OCI-LY1 (cell line): ENCODE measurements around the gene ST6GALNAC4.

Experiments
- H2AFZ ChIP-seq: fragments of 200-600 bp; sonication (generic), shearing (Covaris generic); 2 replicates; pipeline ENCODE4 v1.6.0; 2014; ENCODE audit warnings: antibody characterized with exemption, mild to moderate bottlenecking, low read length
- H3F3A ChIP-seq: fragments of 200-600 bp; sonication (generic), shearing (Covaris generic); 2 replicates; pipeline ENCODE4 v1.6.0; 2014; ENCODE audit warnings: mild to moderate bottlenecking, antibody characterized with exemption, low read length, moderate library complexity; ENCODE audit not compliant: insufficient read depth
- H3K27ac ChIP-seq: fragments of 200-600 bp; sonication (generic); 2 replicates; pipeline ENCODE4 v1.5.1; 2014; ENCODE audit warnings: low read length, mixed run types, mild to moderate bottlenecking, low read depth; ENCODE audit not compliant: poor library complexity, severe bottlenecking
- H3K27me3 ChIP-seq: fragments of 200-600 bp; sonication (generic); 2 replicates; pipeline ENCODE4 v1.6.0; 2014; ENCODE audit warnings: antibody characterized with exemption, mild to moderate bottlenecking, low read length, moderate library complexity; ENCODE audit not compliant: insufficient read depth
- H3K36me3 ChIP-seq: fragments of 200-600 bp; sonication (generic); 2 replicates; pipeline ENCODE4 v1.6.1; 2014; ENCODE audit warnings: mild to moderate bottlenecking, antibody characterized with exemption, low read length, moderate library complexity, mixed read lengths; ENCODE audit not compliant: insufficient read depth
- H3K4me1 ChIP-seq: fragments of 200-600 bp; sonication (generic); 2 replicates; pipeline ENCODE4 v1.5.1; 2014; ENCODE audit warnings: mild to moderate bottlenecking, low read length, moderate library complexity; ENCODE audit not compliant: insufficient read depth, severe bottlenecking
- H3K4me2 ChIP-seq: fragments of 200-600 bp; sonication (generic), shearing (Covaris generic); 2 replicates; pipeline ENCODE4 v1.6.1; 2014; ENCODE audit warnings: low read length
- H3K4me3 ChIP-seq: fragments of 200-600 bp; sonication (generic); 2 replicates; pipeline ENCODE4 v1.5.1; 2014; ENCODE audit warnings: low read length, low read depth, mild to moderate bottlenecking, mixed read lengths; ENCODE audit not compliant: poor library complexity, severe bottlenecking
- H3K79me2 ChIP-seq: fragments of 200-600 bp; shearing (Covaris generic); 2 replicates; pipeline ENCODE4 v1.6.1; 2016; ENCODE audit warnings: mixed run types, low read length, mixed read lengths; ENCODE audit not compliant: insufficient read depth
- H3K9ac ChIP-seq: fragments of 200-600 bp; sonication (generic), shearing (Covaris generic); 2 replicates; pipeline ENCODE4 v1.6.1; 2014; ENCODE audit warnings: mild to moderate bottlenecking, low read length, mixed read lengths
- H3K9me2 ChIP-seq: fragments of 200-600 bp; sonication (generic), shearing (Covaris generic); 2 replicates; pipeline ENCODE4 v1.6.1; 2014; ENCODE audit warnings: low read depth, mild to moderate bottlenecking, low read length, mixed read lengths
- H3K9me3 ChIP-seq: fragments of 200-600 bp; shearing (Covaris generic); 2 replicates; pipeline ENCODE4 v1.6.1; 2014; ENCODE audit warnings: low read length, mixed read lengths
- H4K20me1 ChIP-seq: fragments of 200-600 bp; sonication (generic), shearing (Covaris generic); 2 replicates; pipeline ENCODE4 v1.6.0; 2016; ENCODE audit warnings: mild to moderate bottlenecking, low read length; ENCODE audit not compliant: insufficient read depth
- EZH2 ChIP-seq: fragments of 200-600 bp; sonication (generic), shearing (Covaris generic); IDR thresholded peaks from 2 replicates; pipeline ENCODE4 v1.8.0; 2017; ENCODE audit warnings: borderline replicate concordance, mixed run types, mild to moderate bottlenecking, antibody characterized with exemption, low read length, moderate library complexity, mixed read lengths
- TF ChIP-seq, protein P1 (sequence below): fragments of 200-600 bp; sonication (generic), shearing (Covaris generic); IDR thresholded peaks from 2 replicates; pipeline ENCODE4 v1.5.1; 2017; ENCODE audit warnings: mild to moderate bottlenecking, antibody characterized with exemption, low read length, moderate library complexity, mixed read lengths

ST6GALNAC4 gene

DNA sequence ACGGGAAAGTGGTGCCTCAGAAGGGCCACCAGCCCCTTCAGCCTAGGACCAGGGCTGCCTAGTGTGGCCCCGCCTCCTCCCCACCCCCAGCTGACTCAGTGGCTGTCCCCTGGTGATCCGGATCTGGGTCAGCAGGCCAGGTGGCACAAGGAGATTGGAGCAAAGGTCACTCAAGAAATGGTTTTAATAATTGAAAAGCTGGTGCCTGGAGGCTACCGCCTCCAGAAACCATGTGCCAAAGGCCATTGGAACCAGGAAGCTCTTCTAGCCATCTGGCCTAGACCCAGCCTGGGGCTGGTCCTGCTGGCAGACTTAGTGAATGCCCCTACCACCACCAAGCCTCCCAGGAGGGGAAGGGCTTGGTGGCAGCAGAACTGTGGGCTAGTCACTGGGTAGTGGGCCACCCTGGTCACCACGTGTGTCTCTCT is 1.5 kb downstream of the ST6GALNAC4 start:
- no peaks in the 10 kb centered on the region for H3K79me2 ChIP-seq
- TF ChIP-seq EZH2, result no peak
- TF ChIP-seq, protein P1, sequence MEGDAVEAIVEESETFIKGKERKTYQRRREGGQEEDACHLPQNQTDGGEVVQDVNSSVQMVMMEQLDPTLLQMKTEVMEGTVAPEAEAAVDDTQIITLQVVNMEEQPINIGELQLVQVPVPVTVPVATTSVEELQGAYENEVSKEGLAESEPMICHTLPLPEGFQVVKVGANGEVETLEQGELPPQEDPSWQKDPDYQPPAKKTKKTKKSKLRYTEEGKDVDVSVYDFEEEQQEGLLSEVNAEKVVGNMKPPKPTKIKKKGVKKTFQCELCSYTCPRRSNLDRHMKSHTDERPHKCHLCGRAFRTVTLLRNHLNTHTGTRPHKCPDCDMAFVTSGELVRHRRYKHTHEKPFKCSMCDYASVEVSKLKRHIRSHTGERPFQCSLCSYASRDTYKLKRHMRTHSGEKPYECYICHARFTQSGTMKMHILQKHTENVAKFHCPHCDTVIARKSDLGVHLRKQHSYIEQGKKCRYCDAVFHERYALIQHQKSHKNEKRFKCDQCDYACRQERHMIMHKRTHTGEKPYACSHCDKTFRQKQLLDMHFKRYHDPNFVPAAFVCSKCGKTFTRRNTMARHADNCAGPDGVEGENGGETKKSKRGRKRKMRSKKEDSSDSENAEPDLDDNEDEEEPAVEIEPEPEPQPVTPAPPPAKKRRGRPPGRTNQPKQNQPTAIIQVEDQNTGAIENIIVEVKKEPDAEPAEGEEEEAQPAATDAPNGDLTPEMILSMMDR, result no peak
- no peaks in the 10 kb centered on the region for H3K9me2 ChIP-seq
- H3K27ac ChIP-seq, result peak overlapping the region; percentile 93
- H3K9me3 ChIP-seq, result no peaks in the 10 kb centered on the region
- peak overlapping the region; percentile 95 for H3K4me3 ChIP-seq
- peaks cover 35% of the 10 kb centered on the region for H3K36me3 ChIP-seq
- H3K4me1 ChIP-seq, result peaks cover 59% of the 10 kb centered on the region
- peak overlapping the region; percentile 96 for H3K9ac ChIP-seq
- no peaks in the 10 kb centered on the region for H3F3A ChIP-seq
- no peaks in the 10 kb centered on the region for H3K27me3 ChIP-seq
- H2AFZ ChIP-seq, result no peak overlapping the region
- H4K20me1 ChIP-seq, result no peaks in the 10 kb centered on the region
- H3K4me2 ChIP-seq, result peak overlapping the region; percentile 95

DNA sequence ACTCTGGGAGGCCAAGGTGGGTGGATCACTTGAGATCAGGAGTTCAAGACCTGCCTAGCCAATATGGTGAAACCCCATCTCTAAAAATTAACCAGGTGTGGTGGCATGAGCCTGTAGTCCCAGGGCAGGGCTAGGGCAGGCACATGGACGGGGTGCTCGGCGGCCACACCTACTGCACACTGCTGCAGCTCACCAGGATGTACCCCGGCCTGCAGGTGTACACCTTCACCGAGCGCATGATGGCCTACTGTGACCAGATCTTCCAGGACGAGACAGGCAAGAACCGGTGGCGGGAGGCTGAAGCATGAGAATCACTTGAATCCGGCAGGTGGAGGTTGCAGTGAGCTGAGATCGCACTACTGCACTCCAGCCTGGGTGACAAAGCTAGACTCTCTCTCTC is 3.2 kb downstream of the ST6GALNAC4 start:
- no peak overlapping the region for H2AFZ ChIP-seq

DNA sequence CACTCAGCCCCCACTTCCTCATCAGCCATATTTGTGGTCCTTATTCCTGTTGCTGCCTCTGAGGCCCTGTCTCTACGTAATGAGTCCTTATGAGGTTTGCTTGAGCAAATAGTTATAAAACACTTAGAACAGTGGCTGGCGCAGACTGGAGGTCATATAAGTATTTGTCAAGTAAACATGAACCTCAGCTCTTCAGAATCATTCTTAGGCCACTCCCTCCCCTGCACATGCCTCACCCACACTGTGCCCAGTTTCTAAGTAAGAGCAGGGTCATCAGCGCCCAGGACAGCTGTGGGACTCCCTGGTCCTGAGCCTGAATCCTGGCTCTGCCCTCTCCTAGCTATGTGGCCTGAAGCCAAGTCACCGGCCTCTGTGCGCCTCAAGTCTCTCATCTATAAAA is 4.0 kb downstream of the ST6GALNAC4 start:
- Histone ChIP-seq H3K4me3 (no peak overlapping the region), H3K27me3 (no peaks in the 10 kb centered on the region), H3F3A (no peaks in the 10 kb centered on the region), H3K4me1 (peaks cover 54% of the 10 kb centered on the region), H2AFZ (no peak overlapping the region), H3K36me3 (peaks cover 53% of the 10 kb centered on the region), H3K9ac (no peak overlapping the region), H3K9me2 (no peaks in the 10 kb centered on the region), H3K9me3 (no peaks in the 10 kb centered on the region), H3K4me2 (no peak overlapping the region), H4K20me1 (no peaks in the 10 kb centered on the region), H3K79me2 (no peaks in the 10 kb centered on the region), H3K27ac (peak overlapping the region; percentile 78)
- no peak for TF ChIP-seq EZH2
- TF ChIP-seq, protein P1, result no peak

More for the DNA sequence above, 3.2 kb downstream of the ST6GALNAC4 start:
- H3K79me2 ChIP-seq, result no peaks in the 10 kb centered on the region
- no peaks in the 10 kb centered on the region for H3K27me3 ChIP-seq
- no peaks in the 10 kb centered on the region for H3F3A ChIP-seq
- no peak for TF ChIP-seq EZH2
- TF ChIP-seq, protein P1, result no peak
- H3K4me2 ChIP-seq, result no peak overlapping the region
- H3K9ac ChIP-seq, result no peak overlapping the region
- peaks cover 59% of the 10 kb centered on the region for H3K4me1 ChIP-seq
- no peak overlapping the region for H3K4me3 ChIP-seq
- peak overlapping the region; percentile 42 for H3K27ac ChIP-seq
- H3K9me2 ChIP-seq, result no peaks in the 10 kb centered on the region
- no peaks in the 10 kb centered on the region for H3K9me3 ChIP-seq
- no peaks in the 10 kb centered on the region for H4K20me1 ChIP-seq
- peaks cover 45% of the 10 kb centered on the region for H3K36me3 ChIP-seq
